ENCODE data around the gene ACER1.

The ACER1 gene

GRCh38 chr19:6279931-6280591 lies 53.4 kb downstream of the ACER1 start, which contains the start of gene MLLT1 (continued):
- TF ChIP-seq, protein P1, sequence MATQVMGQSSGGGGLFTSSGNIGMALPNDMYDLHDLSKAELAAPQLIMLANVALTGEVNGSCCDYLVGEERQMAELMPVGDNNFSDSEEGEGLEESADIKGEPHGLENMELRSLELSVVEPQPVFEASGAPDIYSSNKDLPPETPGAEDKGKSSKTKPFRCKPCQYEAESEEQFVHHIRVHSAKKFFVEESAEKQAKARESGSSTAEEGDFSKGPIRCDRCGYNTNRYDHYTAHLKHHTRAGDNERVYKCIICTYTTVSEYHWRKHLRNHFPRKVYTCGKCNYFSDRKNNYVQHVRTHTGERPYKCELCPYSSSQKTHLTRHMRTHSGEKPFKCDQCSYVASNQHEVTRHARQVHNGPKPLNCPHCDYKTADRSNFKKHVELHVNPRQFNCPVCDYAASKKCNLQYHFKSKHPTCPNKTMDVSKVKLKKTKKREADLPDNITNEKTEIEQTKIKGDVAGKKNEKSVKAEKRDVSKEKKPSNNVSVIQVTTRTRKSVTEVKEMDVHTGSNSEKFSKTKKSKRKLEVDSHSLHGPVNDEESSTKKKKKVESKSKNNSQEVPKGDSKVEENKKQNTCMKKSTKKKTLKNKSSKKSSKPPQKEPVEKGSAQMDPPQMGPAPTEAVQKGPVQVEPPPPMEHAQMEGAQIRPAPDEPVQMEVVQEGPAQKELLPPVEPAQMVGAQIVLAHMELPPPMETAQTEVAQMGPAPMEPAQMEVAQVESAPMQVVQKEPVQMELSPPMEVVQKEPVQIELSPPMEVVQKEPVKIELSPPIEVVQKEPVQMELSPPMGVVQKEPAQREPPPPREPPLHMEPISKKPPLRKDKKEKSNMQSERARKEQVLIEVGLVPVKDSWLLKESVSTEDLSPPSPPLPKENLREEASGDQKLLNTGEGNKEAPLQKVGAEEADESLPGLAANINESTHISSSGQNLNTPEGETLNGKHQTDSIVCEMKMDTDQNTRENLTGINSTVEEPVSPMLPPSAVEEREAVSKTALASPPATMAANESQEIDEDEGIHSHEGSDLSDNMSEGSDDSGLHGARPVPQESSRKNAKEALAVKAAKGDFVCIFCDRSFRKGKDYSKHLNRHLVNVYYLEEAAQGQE (tag by site-specific recombination; IDR thresholded peaks at IDR 0.05): no peak
- peak; percentile 85 for TF ChIP-seq SP3 (tag by site-specific recombination; IDR thresholded peaks at IDR 0.05)
- peak; percentile 56 for TF ChIP-seq ZNF335 (tag by site-specific recombination; conservative IDR thresholded peaks at IDR 0.05)
- TF ChIP-seq KLF8 (tag by site-specific recombination; IDR thresholded peaks at IDR 0.05): peak; percentile 75
- no peak for TF ChIP-seq GFI1B (tag by site-specific recombination; IDR thresholded peaks at IDR 0.05)
- TF ChIP-seq WT1 (tag by site-specific recombination; IDR thresholded peaks at IDR 0.05): no peak
- no peak for TF ChIP-seq PRDM1 (tag by site-specific recombination; IDR thresholded peaks at IDR 0.05)
- TF ChIP-seq ZNF121 (tag by site-specific recombination; IDR thresholded peaks at IDR 0.05): no peak
- peak; percentile 46; the same call in 1 of the 2 replicates for TF ChIP-seq ZNF629 (tag by site-specific recombination; IDR thresholded peaks at IDR 0.05)
- TF ChIP-seq ZNF398 (tag by site-specific recombination; IDR thresholded peaks at IDR 0.05): peak; percentile 34; the same call in 1 of the 2 replicates
- no peak for TF ChIP-seq ZIC2 (tag by site-specific recombination; IDR thresholded peaks at IDR 0.05)
- no peak for TF ChIP-seq PRDM6 (tag by site-specific recombination; IDR thresholded peaks at IDR 0.05)
- no peak; the same call in 1 of the 2 replicates for TF ChIP-seq GLI2 (tag by site-specific recombination; IDR thresholded peaks at IDR 0.05; ENCODE audit: borderline replicate concordance, low read depth)
- TF ChIP-seq GLI4 (tag by site-specific recombination; IDR thresholded peaks at IDR 0.05): no peak
- no peak; the same call in 1 of the 2 replicates for TF ChIP-seq MZF1 (tag by site-specific recombination; IDR thresholded peaks at IDR 0.05; ENCODE audit: borderline replicate concordance)
- TF ChIP-seq HIC1 (tag by site-specific recombination; IDR thresholded peaks at IDR 0.05): no peak
- TF ChIP-seq ZNF513 (tag by site-specific recombination; IDR thresholded peaks at IDR 0.05): no peak
- 0 out of 2 replicates have a peak, but pooled peaks have one; percentile 18 for TF ChIP-seq ZBTB17 (tag by site-specific recombination; IDR thresholded peaks at IDR 0.05)
- TF ChIP-seq KLF9 (tag by site-specific recombination; IDR thresholded peaks at IDR 0.05; ENCODE audit: low read depth): 0 out of 2 replicates have a peak, but pooled peaks have one; percentile 24
- no peak for TF ChIP-seq MEIS1 (CRISPR knock-in tag; IDR thresholded peaks at IDR 0.05; ENCODE audit: borderline replicate concordance)
- TF ChIP-seq INSM2 (tag by site-specific recombination; IDR thresholded peaks at IDR 0.05): no peak
- TF ChIP-seq ZNF391 (tag by site-specific recombination; IDR thresholded peaks at IDR 0.05; ENCODE audit: borderline replicate concordance, low read depth): peak; percentile 70; the same call in 1 of the 2 replicates
- no peak for TF ChIP-seq ZNF362 (tag by site-specific recombination; IDR thresholded peaks at IDR 0.05)
